ENCODE results near the gene PSME3IP1.

DNA sequence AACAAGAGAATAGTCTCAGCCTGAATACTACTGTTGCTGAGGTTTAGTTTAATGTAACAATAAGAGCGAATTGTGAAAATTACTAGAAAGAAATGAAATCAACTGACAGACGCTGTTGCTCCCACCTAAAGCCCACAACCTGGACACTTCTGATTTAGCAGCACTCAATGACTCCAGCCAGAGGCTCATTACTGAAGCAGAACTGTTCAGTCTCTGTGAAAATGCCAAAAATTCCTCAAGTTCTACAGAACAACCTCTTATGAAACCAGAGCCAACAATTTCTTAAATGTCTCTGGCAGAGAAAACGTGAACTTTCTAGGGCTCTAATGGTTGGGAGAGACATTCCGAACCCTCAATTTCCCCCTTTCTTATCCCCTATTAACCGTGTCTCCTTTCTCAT is 9.9 kb downstream of the PSME3IP1 start:
- TF ChIP-seq, protein P1, sequence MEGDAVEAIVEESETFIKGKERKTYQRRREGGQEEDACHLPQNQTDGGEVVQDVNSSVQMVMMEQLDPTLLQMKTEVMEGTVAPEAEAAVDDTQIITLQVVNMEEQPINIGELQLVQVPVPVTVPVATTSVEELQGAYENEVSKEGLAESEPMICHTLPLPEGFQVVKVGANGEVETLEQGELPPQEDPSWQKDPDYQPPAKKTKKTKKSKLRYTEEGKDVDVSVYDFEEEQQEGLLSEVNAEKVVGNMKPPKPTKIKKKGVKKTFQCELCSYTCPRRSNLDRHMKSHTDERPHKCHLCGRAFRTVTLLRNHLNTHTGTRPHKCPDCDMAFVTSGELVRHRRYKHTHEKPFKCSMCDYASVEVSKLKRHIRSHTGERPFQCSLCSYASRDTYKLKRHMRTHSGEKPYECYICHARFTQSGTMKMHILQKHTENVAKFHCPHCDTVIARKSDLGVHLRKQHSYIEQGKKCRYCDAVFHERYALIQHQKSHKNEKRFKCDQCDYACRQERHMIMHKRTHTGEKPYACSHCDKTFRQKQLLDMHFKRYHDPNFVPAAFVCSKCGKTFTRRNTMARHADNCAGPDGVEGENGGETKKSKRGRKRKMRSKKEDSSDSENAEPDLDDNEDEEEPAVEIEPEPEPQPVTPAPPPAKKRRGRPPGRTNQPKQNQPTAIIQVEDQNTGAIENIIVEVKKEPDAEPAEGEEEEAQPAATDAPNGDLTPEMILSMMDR (conservative IDR thresholded peaks at IDR 0.05; ENCODE audit: low read length) = no peak
- no peak for TF ChIP-seq EZH2phosphoT487 (IDR thresholded peaks at IDR 0.05; ENCODE audit: borderline replicate concordance)
